GM18867 (cell line): Measurements from ENCODE around the gene ABHD11.

Experiments used
- ATAC-seq: cut with Tn5 transposase; IDR thresholded peaks from one replicate; pipeline ENCODE4 v1.9.1; 2021; ENCODE audit warnings: mild to moderate bottlenecking, moderate library complexity; ENCODE audit not compliant: unreplicated experiment

The ABHD11 gene

DNA sequence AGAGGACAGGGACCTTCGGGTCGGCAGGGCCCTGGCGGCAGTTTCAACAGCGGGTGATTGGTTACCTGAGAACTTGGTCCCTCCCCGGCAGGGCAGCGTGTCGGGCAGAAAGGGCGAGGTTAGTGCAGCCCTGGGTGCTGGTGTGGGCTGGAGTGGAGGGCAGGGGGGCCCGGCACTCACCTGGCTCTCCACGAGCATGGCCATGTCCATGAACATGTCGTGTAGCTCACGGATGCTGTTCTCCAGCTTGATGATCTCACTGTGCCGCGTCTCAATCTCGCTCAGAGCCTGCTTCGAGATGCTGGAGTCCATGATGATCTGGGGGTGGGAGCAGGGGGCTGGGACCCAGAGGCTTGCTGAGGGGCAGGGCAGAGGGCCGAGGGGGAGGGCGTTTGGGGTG lies 35.9 kb downstream of the ABHD11 start:
- no peak for ATAC-seq

DNA sequence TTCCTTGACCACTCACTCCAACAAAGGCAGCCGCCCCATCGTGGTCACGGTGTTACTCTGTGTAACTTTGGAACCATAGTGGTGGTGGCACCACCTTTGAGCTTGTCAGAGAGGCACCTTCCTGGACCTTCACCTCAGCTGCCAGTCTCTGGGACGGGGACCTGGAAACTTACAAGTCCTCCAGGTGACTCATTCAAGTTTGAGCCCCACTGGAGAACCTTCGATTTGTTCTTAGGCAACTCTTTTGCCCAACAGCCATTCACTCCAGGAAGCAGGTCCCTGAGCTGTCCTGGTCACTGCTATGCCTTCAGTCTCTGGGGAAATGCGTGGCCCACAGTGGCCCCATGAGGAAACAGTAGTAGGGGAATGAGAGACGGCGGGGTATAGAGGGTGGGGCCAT lies 36.4 kb downstream of the ABHD11 start:
- ATAC-seq = no peak

DNA sequence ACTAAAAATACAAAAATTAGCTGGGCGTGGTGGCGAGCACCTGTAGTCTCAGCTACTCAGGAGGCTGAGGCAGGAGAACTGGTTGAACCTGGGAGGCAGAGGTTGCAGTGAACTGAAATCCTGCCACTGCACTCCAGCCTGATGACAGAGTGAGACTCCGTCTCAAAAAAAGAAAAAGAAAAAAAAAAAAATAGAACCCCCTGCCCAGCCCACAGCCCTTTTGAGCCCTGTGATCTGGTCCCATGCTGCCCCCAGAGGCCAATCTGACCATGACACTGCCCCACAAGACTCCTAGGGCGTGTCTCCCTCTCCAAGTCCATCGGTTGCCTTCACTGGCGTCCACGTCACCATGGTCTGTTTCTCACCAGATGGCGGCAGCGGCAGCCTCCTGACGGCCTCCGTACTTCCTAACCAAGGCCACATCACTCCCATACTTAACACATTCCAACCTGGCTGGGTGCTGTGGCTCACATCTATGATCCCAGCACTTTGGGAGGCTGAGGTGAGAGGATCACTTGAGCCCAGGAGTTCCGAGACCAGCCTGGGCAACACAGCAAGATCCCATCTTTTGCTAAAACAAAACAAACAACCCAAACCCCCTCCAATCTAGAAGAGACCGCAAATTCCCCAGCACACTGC lies 37.1 kb downstream of the ABHD11 start:
- ATAC-seq = no peak

DNA sequence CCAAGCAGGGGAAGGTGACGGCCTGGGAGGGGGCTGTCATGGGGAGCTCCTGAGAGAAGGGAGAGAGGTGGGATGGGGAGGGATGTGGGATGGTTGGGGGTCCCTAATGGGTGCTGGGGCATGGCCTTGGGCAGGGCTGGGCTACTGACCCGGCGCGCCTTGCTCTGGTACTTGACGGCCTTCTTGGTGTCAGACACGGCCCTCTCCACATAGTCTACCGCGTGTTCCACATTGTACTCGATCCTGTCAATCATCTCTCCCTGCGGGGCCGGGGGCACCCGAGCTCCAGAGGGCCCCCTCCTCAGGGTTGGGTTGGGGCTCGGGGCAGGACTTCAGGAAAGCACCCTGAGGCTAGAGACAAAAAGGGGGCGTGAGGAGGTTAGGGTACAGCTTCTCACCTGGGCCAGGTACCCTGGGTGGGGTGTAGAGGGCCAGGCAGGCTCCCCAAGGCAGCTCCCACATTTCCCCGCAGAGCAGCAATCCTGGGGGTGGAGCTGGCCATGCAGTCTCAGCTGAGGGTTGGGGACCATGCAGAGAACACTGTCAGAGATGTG lies 37.9 kb downstream of the ABHD11 start:
- no peak for ATAC-seq

DNA sequence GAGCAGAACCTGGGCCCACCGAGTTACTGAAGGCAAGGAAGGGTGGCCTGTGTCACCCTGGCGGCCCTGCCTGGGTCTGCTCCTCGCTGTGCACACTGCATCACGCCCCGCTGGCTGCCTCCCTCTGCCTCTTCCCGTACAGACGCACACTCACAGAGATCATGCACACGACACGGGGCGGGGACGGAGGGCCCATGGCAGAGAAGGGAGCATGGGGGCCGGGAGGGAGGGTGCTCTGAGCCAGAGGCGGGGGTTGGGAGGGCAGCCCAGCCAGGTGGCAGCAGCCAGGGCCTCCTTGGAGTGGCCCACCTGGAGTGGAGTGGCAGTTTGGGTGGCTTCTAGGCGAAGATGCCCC lies 38.6 kb downstream of the ABHD11 start:
- ATAC-seq = no peak

GRCh38 chr7:73699370-73700068 lies 39.1 kb downstream of the ABHD11 start:
- no peak for ATAC-seq

GRCh38 chr7:73698410-73698809 lies 40.2 kb downstream of the ABHD11 start:
- ATAC-seq = no peak

DNA sequence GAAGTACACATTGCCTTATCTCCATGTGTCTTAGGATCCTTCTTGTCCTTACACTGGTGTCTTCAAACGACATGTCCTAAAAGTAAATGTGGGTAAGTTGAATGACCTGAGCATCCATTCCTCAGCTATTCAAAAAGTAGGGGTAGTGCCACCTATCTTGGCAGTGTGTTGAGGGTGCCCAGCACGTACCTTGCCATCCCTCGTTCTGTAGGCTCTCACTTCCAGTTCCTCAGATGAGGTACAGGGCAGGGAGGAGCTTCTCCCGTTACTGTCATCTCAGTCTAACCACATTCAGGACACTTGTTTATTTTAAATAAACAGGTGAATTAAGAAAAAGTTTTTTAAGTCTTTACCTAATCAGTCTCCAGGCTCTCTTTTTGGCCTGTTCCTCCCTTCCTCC lies 42.2 kb downstream of the ABHD11 start:
- no peak for ATAC-seq

- no peak for ATAC-seq
These were observed 48.0 kb downstream of the ABHD11 start for GRCh38 chr7:73690646-73691045.

GRCh38 chr7:73688288-73688687 lies 50.3 kb downstream of the ABHD11 start:
- ATAC-seq = no peak
